NB4 (cell line): Measurements from ENCODE around the gene MPRIP.
"Not testable (repeated sequence)": the region's sequence is repeated elsewhere in the genome, so short reads cannot be mapped to it uniquely, and the experiment has no call there.

Experiments
- POLR2A ChIP-seq: IDR thresholded peaks from 2 replicates; pipeline ENCODE4 v1.6.1; 2011; ENCODE audit warnings: mild to moderate bottlenecking; ENCODE audit not compliant: insufficient read length; ENCODE audit errors: extremely low read depth
- TF ChIP-seq, protein P1 (sequence below): IDR thresholded peaks from one replicate; pipeline ENCODE4 v1.5.1; 2012; ENCODE audit warnings: low read depth, low read length

DNA sequence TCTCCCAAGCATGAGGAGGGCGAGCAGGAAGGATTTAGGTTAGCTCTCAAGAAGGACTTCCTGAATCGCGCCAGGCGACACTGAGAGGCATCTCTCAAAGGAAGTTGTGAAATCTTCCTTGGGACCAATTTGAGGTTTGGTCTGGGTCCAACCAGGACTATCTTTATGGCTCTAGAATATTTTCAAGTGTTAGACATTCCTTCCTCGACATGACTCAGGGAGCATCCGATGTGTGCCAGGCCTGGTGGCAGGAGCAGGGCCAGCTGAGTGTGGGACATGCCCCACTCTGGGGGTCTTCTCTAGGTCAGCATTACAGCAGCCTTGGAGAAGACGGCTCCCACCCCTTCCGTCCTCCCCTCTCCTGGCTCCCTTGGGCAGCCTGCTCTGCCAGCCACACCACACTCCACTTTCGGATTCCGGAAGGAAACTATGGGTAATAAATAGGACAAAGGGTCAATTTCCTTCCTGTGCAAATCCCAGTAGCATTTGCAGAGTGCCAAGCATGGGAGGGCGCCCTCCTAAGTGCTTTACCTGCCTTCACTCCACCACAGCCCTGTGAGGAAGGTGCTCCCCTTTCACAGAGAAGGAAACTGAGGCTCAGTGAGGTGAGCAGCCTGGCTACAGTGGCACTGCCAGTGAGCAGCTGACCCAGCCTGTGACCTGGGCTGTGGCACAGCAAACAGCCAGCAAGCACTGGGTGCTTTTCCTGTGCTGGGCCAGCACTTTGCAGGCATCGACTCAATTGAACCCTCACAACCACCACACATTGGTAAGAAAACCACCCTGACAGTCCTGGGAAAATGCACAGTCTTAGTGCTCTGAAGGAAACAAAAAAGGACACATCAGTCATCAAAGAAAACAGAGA, 31.0 kb upstream of the MPRIP start:
- TF ChIP-seq POLR2A, result not testable (repeated sequence)
- TF ChIP-seq, protein P1, sequence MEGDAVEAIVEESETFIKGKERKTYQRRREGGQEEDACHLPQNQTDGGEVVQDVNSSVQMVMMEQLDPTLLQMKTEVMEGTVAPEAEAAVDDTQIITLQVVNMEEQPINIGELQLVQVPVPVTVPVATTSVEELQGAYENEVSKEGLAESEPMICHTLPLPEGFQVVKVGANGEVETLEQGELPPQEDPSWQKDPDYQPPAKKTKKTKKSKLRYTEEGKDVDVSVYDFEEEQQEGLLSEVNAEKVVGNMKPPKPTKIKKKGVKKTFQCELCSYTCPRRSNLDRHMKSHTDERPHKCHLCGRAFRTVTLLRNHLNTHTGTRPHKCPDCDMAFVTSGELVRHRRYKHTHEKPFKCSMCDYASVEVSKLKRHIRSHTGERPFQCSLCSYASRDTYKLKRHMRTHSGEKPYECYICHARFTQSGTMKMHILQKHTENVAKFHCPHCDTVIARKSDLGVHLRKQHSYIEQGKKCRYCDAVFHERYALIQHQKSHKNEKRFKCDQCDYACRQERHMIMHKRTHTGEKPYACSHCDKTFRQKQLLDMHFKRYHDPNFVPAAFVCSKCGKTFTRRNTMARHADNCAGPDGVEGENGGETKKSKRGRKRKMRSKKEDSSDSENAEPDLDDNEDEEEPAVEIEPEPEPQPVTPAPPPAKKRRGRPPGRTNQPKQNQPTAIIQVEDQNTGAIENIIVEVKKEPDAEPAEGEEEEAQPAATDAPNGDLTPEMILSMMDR, result not testable (repeated sequence)
